Thymus (tissue), 11 donors: Measurements from ENCODE around the gene RUVBL2. TPM values are rescaled to one million over a fixed set of nuclear protein-coding genes. Genes with fewer than 3 reads are reported as not detected.

Experiments used
- DNase-seq, 9 donors: peaks; one replicate each; pipeline ENCODE4 v3.0.0-alpha.2; 2013; ENCODE audit warnings: low spot score in 9 of 9, low read depth in 6 of 9, missing footprints in 1 of 9
- H3K27ac ChIP-seq, 2 donors: one replicate each; pipeline ENCODE4 v1.5.1; 2013; ENCODE audit warnings: control low read depth in 1 of 2, low read depth in 1 of 2, low read length in 1 of 2, mild to moderate bottlenecking in 1 of 2, moderate library complexity in 1 of 2
- H3K27me3 ChIP-seq, 2 donors: one replicate each; pipeline ENCODE4 v1.5.1; 2013; ENCODE audit warnings: low read length in 1 of 2; ENCODE audit not compliant: control insufficient read depth in 2 of 2, insufficient read depth in 1 of 2
- H3K36me3 ChIP-seq, 2 donors: one replicate each; pipeline ENCODE4 v1.5.1; 2013; ENCODE audit warnings: low read length in 1 of 2, mild to moderate bottlenecking in 1 of 2, moderate library complexity in 1 of 2; ENCODE audit not compliant: control insufficient read depth in 2 of 2, insufficient read depth in 2 of 2
- H3K4me1 ChIP-seq, 2 donors: one replicate each; pipeline ENCODE4 v1.5.1; 2013; ENCODE audit warnings: low read length in 2 of 2; ENCODE audit not compliant: control insufficient read depth in 2 of 2, insufficient read depth in 2 of 2
- H3K4me3 ChIP-seq, 2 donors: one replicate each; pipeline ENCODE4 v1.5.1; 2013; ENCODE audit warnings: low read length in 2 of 2, control low read depth in 1 of 2, mild to moderate bottlenecking in 1 of 2
- H3K9me3 ChIP-seq, 2 donors: one replicate each; pipeline ENCODE4 v1.5.1; 2013; ENCODE audit warnings: low read length in 1 of 2, mild to moderate bottlenecking in 1 of 2; ENCODE audit not compliant: control insufficient read depth in 2 of 2, insufficient read depth in 1 of 2
- WGBS: extraction: QIAGEN DNeasy Blood & Tissue Kit; methylation state at CpG from one replicate; pipeline ENCODE4 v1.1.7; 2013; 5-methylcytosine and 5-hydroxymethylcytosine counted together
- polyA plus RNA-seq: library from polyadenylated mRNA; stranded (reverse); fragments of 200-250 nt; gene quantifications from one replicate; pipeline ENCODE4 v1.2.3, GENCODE V29; 2013
- total RNA-seq: library from RNA; stranded (reverse); fragments of 120-200 nt; gene quantifications from one replicate; pipeline ENCODE4 v1.2.4, GENCODE V29; 2013
- donor health status: healthy.

Gene RUVBL2
- total and polyA plus RNA-seq, 2 donors, result 52.0 to 107 TPM

GRCh38 chr19:49009828-49010227 lies 16.1 kb downstream of the RUVBL2 start:
- H3K4me1 ChIP-seq, result no peaks in the 10 kb centered on the region
- DNase-seq, result no peak

GRCh38 chr19:49010453-49010852 lies 16.8 kb downstream of the RUVBL2 start:
- no peak overlapping the region for H3K27ac ChIP-seq
- DNase-seq, result no peak
- H3K9me3 ChIP-seq, result no peaks in the 10 kb centered on the region
- H3K4me1 ChIP-seq, result no peaks in the 10 kb centered on the region
- 97% methylated on average over 18 of the region's 18 CpGs for WGBS
- no peak overlapping the region for H3K4me3 ChIP-seq
- H3K27me3 ChIP-seq, result no peaks in the 10 kb centered on the region
- peaks cover 60 to 76% of the 10 kb centered on the region in 2 donors for H3K36me3 ChIP-seq

More at GRCh38 chr19:49009828-49010227, 16.1 kb downstream of the RUVBL2 start:
- H3K36me3 ChIP-seq, result peaks cover 62 to 75% of the 10 kb centered on the region in 2 donors
- WGBS, result 99% methylated on average over 18 of the region's 18 CpGs
- no peaks in the 10 kb centered on the region for H3K9me3 ChIP-seq
- no peak overlapping the region for H3K27ac ChIP-seq
- no peaks in the 10 kb centered on the region for H3K27me3 ChIP-seq
- H3K4me3 ChIP-seq, result no peak overlapping the region

- no peak for DNase-seq
- Histone ChIP-seq H3K9me3 (no peaks in the 10 kb centered on the region), H3K4me3 (no peak overlapping the region), H3K27me3 (no peaks in the 10 kb centered on the region), H3K27ac (no peak overlapping the region), H3K36me3 (peaks cover 62 to 76% of the 10 kb centered on the region in 2 donors), H3K4me1 (no peaks in the 10 kb centered on the region)
- WGBS, result 98% methylated on average over 17 of the region's 17 CpGs
These were observed 17.5 kb downstream of the RUVBL2 start for GRCh38 chr19:49011194-49011593.

- peaks cover 7 to 23% of the 10 kb centered on the region in 2 donors for H3K27me3 ChIP-seq
- H3K4me3 ChIP-seq, result no peak overlapping the region
- no peak overlapping the region for H3K27ac ChIP-seq
- no peak for DNase-seq
- 97% methylated on average over 32 of the region's 32 CpGs for WGBS
- peaks cover 3 to 11% of the 10 kb centered on the region in 2 donors for H3K4me1 ChIP-seq
- no peaks in the 10 kb centered on the region for H3K9me3 ChIP-seq
- H3K36me3 ChIP-seq, result peaks cover 48 to 64% of the 10 kb centered on the region in 2 donors
These were observed 20.6 kb downstream of the RUVBL2 start for GRCh38 chr19:49014123-49014869.

- H3K36me3 ChIP-seq, result peaks cover 43 to 59% of the 10 kb centered on the region in 2 donors
- H3K4me1 ChIP-seq, result peaks cover 3 to 14% of the 10 kb centered on the region in 2 donors
- H3K27ac ChIP-seq, result no peak overlapping the region
- no peak overlapping the region for H3K4me3 ChIP-seq
- peaks cover 13 to 28% of the 10 kb centered on the region in 2 donors for H3K27me3 ChIP-seq
- DNase-seq, result no peak
- no peaks in the 10 kb centered on the region for H3K9me3 ChIP-seq
- 98% methylated on average over 18 of the region's 18 CpGs for WGBS
These were observed 21.2 kb downstream of the RUVBL2 start for GRCh38 chr19:49014870-49015255.

GRCh38 chr19:49016067-49016839 lies 22.6 kb downstream of the RUVBL2 start:
- no peak for DNase-seq

GRCh38 chr19:49017041-49017665 lies 23.5 kb downstream of the RUVBL2 start, which contains the start of gene LHB:
LHB (minus strand) TSS chr19:49017091; CDS start chr19:49017081, 10 bp downstream.
- no peak within 1 kb of the TSS for H3K27ac ChIP-seq
- no peaks in the 10 kb centered on the region for H3K9me3 ChIP-seq
- DNase-seq, result no peak
- peak within 1 kb of the TSS in 1 of 2 donors; percentile 47 for H3K4me3 ChIP-seq
- H3K4me1 ChIP-seq, result peaks cover 3 to 14% of the 10 kb centered on the region in 2 donors
- WGBS, result 84% methylated on average over 17 of the region's 17 CpGs
- peaks cover 16 to 51% of the 10 kb centered on the region in 2 donors for H3K27me3 ChIP-seq
- peaks cover 22 to 36% of the 10 kb centered on the region in 2 donors for H3K36me3 ChIP-seq

More at GRCh38 chr19:49016067-49016839, 22.6 kb downstream of the RUVBL2 start:
- Histone ChIP-seq H3K9me3 (no peaks in the 10 kb centered on the region), H3K4me3 (no peak overlapping the region), H3K27me3 (peaks cover 16 to 42% of the 10 kb centered on the region in 2 donors), H3K27ac (no peak overlapping the region), H3K4me1 (peaks cover 3 to 14% of the 10 kb centered on the region in 2 donors), H3K36me3 (peaks cover 31 to 45% of the 10 kb centered on the region in 2 donors)
- 94% methylated on average over 27 of the region's 29 CpGs for WGBS

- Histone ChIP-seq H3K27me3 (peaks cover 16 to 54% of the 10 kb centered on the region in 2 donors), H3K4me3 (peak overlapping the region in 1 of 2 donors; percentile 47), H3K9me3 (no peaks in the 10 kb centered on the region), H3K27ac (no peak overlapping the region), H3K4me1 (peaks cover 3 to 14% of the 10 kb centered on the region in 2 donors), H3K36me3 (peaks cover 16 to 30% of the 10 kb centered on the region in 2 donors)
- WGBS, result 1% methylated on average over 62 of the region's 62 CpGs
- peak in 3 of 9 donors; percentile 22 to 50 (median 46) for DNase-seq
These were observed 24.1 kb downstream of the RUVBL2 start for GRCh38 chr19:49017666-49018351.
